GM21381 (cell line): ENCODE data around the gene OR6S1.
"Not testable (repeated sequence)": the region's sequence is repeated elsewhere in the genome, so short reads cannot be mapped to it uniquely, and the experiment has no call there.

Experiments used
- ATAC-seq: cut with Tn5 transposase; IDR thresholded peaks from one replicate; pipeline ENCODE4 v1.9.1; 2021; ENCODE audit warnings: mild to moderate bottlenecking, moderate library complexity; ENCODE audit not compliant: unreplicated experiment

The OR6S1 gene

GRCh38 chr14:20671597-20672283 is 30.2 kb upstream of the OR6S1 start:
- no peak for ATAC-seq

DNA sequence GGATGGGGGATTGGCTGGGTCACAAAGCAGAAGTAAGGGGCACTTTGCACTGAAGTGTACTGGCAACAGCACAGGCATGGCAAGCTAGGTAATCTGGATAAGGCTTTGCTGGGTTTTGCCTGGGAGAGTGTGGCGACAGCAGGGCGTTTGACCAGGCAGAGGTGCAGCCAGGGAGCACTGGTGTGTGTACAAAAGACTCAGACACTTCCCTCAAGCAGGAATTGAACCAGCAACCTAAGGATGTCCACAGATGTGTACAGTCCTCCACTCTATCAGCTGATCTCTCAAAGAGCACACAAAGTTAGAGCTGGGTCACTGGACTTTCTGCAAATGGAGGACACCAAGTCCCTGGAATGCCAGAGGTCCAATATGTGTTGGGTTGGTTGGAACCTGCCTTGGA is 27.5 kb upstream of the OR6S1 start:
- no peak for ATAC-seq

- peak; percentile 70 for ATAC-seq
Measured at GRCh38 chr14:20667957-20668356, 26.5 kb upstream of the OR6S1 start.

- ATAC-seq, result not testable (repeated sequence)
Measured at GRCh38 chr14:20666400-20666961, 25.0 kb upstream of the OR6S1 start.

- ATAC-seq, result peak; percentile 42
Measured at GRCh38 chr14:20662968-20663732, 21.7 kb upstream of the OR6S1 start.

GRCh38 chr14:20661197-20661596 is 19.7 kb upstream of the OR6S1 start:
- ATAC-seq, result no peak

DNA sequence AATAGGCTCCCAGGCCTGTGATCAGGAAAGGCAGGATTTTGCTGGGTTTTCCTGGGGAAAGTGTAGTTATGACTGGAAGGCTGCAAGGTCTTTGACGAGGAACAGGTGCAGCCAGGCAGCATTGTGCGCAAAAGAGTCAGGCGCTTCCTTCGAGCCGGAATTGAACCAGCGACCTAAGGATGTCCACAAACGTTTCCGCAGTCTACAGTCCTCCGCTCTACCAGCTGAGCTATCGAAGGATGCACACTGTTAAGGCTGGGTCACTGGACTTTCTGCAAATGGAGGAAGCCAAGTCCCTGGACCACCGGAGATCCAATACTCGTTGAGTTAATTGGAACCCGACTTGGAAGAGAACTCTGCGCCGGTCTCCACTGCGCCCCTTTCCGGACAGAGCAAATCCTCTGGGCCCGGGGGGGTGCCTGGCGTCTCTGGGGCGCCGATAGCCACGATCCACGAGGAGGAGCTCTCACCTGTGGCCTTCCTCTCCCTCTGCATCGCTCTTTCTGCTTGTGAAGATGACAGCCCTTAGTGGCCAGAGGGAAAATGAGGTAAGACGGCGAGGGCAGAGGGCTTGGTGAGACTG is 18.4 kb upstream of the OR6S1 start:
- ATAC-seq, result no peak

DNA sequence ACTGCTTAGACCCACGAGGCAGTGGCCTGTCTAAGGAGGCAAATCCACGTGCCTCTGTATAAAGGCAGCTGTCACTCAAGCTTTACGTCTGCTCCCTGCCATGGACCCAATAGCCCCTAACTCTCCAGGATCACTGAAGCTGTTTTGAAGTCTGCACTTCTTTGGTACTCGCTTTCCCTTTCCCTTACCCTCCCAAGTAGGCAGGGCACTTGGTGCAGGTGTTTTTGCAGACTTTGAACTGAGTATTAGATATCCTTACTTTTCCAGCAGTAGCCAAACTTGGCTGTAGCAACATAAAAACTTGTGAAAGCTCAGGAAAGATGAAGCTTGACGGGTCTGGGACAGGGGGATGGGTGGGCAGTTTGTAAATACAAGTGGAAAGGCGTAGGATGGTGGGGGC is 17.8 kb upstream of the OR6S1 start:
- no peak for ATAC-seq

- no peak for ATAC-seq
Measured at GRCh38 chr14:20658246-20658645, 16.8 kb upstream of the OR6S1 start.

- no peak for ATAC-seq
Measured at GRCh38 chr14:20657216-20658211, 16.0 kb upstream of the OR6S1 start.

DNA sequence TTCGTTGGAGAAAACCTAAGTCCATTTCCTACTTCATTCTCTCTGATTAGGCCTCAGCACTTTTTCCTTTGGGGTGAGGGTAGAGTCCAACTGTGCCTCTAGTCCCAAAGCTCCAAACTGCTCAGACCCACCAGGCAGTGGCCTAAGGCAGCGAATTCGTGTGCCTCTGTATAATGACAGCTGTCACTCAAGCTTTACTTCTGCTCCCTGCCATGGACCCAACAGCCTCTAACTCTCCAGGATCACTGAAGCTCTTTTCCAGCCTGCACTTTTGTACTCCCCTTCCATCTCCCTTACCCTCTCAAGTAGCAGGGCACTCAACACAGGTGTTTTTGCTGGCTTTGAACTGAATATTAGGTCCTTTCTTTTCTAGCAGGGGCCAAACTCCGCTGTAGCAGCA is 14.8 kb upstream of the OR6S1 start:
- ATAC-seq, result no peak

- ATAC-seq, result no peak
Measured at GRCh38 chr14:20655851-20656250, 14.4 kb upstream of the OR6S1 start.

DNA sequence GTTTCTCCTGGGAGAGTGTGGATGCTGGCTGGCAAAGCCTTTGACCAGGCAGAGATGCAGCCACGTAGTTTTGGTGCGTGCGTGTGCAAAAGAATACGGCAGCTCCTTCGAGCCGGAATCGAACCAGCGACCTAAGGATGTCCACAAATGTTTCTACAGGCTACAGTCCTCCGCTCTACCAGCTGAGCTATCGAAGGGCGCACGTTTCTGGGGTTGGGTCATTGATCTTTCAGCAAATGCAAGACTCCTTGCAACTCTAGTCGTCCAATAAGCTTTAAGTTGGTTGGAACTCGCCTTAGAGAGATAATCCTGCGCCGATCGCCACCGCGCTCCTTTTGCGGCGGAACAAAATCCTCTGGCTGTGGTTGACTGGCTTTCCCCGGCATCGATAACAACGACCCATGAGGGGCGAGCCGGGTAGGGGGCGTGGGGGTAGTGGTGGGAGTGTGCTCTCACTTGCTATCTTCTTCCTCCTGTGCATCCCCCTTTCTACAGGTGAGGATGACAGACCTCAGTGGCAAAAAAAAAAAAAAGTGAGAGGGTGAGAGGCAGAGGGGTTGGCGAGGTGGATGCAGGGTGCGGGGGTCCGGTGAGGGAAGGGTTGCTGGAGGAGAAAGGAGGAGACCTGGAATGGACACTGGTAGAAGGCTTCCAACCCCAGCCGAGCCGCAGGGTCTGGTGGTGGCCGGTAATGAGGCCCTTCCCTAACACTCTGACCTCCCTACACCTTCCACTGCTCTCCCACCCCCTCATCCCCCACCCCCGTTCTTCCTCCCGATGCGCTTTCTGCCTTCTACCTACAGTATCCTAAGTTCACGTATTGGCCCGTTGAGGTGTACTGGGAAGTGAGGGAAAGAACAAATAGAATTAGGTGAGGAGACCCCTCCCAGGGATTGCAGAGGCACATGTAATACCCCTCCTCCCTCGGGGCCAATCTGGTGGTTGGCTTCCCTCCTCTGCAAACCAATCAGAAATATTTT is 11.8 kb upstream of the OR6S1 start:
- ATAC-seq, result no peak

DNA sequence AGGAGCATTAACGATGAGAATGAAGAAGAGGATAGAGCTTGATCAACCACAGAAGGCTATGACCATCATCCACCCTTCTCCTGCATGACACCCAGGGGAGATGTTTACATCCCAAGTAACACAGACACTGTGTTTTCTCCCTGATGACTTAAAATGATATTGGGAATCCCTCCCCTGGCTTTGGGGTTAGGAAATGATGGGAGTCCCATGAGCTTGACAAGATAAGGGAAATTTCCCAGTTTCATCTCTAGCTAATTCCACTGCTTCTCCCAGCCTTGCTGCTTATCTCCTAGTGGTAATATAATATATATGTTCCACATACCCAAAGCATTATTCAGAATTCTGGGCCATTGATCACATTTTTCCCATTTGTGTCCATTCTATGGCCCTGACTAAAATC is 4.0 kb upstream of the OR6S1 start:
- ATAC-seq, result no peak

GRCh38 chr14:20644520-20644919 is 3.0 kb upstream of the OR6S1 start:
- no peak for ATAC-seq

DNA sequence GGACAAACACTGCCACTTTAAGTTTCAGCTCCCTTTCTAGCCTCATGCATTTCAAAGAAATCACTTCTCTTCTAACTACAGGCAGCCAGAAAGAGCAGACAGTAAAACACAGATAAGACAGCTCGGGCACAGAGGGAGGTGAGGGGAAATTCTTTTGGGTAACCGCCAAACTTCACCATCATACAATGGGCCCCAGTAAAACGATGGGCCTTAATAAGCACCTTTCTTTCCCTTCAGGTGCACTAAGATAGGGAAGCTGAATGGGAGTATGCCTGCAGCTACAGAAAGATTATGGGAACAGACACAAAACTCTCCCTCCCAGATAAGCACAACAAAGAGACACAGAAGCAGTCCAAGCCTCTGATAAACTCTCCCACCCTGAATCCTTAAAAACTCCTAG is 1.3 kb upstream of the OR6S1 start:
- not testable (repeated sequence) for ATAC-seq

DNA sequence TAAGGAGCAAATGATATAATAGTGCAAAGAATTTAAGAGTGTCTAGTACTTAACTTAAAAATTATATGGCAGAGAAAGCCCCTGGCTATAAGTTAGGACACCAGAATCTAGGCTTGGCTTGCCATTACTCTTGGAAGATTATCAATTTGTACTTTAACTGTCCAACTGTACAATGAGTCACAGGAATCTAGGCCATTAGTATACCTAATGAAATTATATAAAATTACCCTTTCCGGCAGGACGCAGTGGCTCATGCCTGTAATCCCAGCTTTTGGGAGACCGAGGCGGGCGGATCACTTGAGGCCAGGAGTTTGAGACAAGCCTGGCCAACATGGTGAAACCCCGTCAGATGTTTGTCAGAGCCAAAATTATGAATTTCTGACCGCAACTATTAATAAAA is 691 bp upstream of the OR6S1 start:
- ATAC-seq, result no peak

DNA sequence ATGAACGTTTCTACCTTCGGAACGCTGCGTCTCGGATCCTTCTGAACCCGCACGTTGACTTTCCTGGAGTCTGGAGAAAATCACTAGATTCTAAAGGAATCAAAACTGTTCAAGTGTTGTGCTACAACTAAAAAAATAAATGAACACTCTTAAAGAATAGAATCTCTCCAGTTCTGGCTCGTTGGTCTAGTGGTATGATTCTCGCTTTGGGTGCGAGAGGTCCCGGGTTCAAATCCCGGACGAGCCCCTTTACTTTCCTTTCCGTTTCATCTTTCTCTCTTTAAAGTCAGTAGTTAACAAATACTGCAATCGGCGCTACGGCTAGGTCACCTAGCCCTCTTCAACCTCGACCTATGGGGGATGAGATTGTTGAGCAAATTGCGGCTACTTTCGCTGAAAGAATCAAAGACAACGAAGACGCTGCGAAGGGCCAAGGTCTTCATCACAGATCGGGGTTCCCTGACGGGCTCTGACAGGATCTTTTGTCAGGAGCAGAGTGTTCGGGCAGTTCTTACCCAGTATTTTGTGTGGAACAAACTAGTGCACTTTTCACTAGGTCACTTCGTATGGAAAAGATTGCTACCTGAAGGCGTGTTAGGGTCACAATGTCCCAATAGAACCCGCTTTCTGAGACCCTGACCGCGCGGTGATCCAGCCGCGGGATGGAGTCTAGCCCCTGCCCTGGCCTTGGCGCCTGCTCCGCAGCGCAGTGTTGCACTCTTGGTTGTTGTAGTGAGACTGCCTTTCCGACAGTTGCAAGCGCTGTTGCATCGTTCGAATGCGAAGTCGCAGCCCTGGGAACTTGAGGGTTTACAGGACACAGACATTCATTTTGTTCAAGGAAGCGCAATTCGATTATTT is 8.4 kb downstream of the OR6S1 start:
- peak; percentile 46 for ATAC-seq

GRCh38 chr14:20632448-20632830 is 9.1 kb downstream of the OR6S1 start:
- no peak for ATAC-seq
